Activated CD8-positive, alpha-beta T cell treated with anti-CD3 and anti-CD28 coated beads for 36 hours (primary cell): ENCODE measurements around the gene KRT78. TPM values are rescaled to one million over a fixed set of nuclear protein-coding genes. Genes with fewer than 3 reads are reported as not detected.

ENCODE experiments used
- ATAC-seq: fragments of 200-7000 bp; cut with Tn5 transposase; one replicate; pipeline ENCODE4 v1.10.0; 2021; ENCODE audit warnings: mild to moderate bottlenecking, moderate library complexity
- CTCF ChIA-PET: fragments of 350-600 bp; sonication (Branson Sonifier 250); formaldehyde crosslinking; loops from one replicate; lab custom pipeline; 2021; ENCODE audit warnings: antibody characterized with exemption; lab: Charles Lee
- POLR2A ChIA-PET: fragments of 350-600 bp; sonication (Branson Sonifier 250); formaldehyde crosslinking; loops from one replicate; lab custom pipeline; 2021; ENCODE audit warnings: antibody characterized with exemption; lab: Charles Lee
- DNase-seq: peaks from one replicate; pipeline ENCODE4 v3.0.0-alpha.2; 2020
- H3K27ac Mint-ChIP-seq: one replicate; pipeline ENCODE4 v1.8.0; 2021; ENCODE audit warnings: mild to moderate bottlenecking, mixed read lengths
- H3K27me3 Mint-ChIP-seq: one replicate; pipeline ENCODE4 v1.8.0; 2021; ENCODE audit warnings: mixed read lengths
- H3K36me3 Mint-ChIP-seq: one replicate; pipeline ENCODE4 v1.8.0; 2021; ENCODE audit warnings: low read depth, mixed read lengths
- H3K4me1 Mint-ChIP-seq: one replicate; pipeline ENCODE4 v1.8.0; 2021; ENCODE audit warnings: low read depth, mixed read lengths
- H3K4me3 Mint-ChIP-seq: one replicate; pipeline ENCODE4 v1.8.0; 2021; ENCODE audit warnings: mild to moderate bottlenecking, moderate library complexity, mixed read lengths
- H3K9me3 Mint-ChIP-seq: one replicate; pipeline ENCODE4 v1.8.0; 2021; ENCODE audit warnings: mixed read lengths
- CTCF ChIP-seq: fragments of 200-600 bp; IDR thresholded peaks from one replicate; pipeline ENCODE4 v1.8.0; 2022; ENCODE audit warnings: antibody characterized with exemption, mild to moderate bottlenecking
- intact Hi-C: fragments of 100-400 bp; cut with micrococcal nuclease; formaldehyde crosslinking; loops from one replicate; pipeline ENCODE4 v1.10.0; 2022
- total RNA-seq, 2 experiments: library from RNA; stranded (reverse); gene quantifications; one replicate each; pipeline ENCODE4 v1.2.3, GENCODE V29; 2021

Gene KRT78
- total RNA-seq, 2 experiments from 2014 or later, result not detected

DNA sequence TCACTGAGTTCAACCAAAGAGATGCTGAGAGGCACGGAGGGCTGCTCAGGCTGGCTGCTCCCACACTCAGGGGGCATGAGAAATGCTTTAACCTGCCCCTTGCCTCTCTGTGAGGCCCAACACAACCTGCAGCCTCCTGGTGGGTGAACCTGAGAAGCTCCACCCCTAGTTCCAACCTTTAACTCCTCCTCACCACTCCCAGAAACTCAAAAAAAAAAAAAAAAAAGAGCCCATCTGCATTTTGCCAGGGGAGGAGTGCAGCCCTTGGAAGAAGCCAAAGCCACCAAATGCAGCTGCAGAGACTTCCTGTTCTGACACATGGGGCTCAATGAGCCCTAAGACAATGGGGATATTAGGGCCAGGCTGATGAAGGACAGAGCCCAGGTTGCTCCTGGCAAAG is 43.8 kb downstream of the KRT78 start:
- Mint-ChIP-seq H3K4me3 (no peak overlapping the region), H3K27ac (no peak overlapping the region), H3K27me3 (peaks cover 1% of the 10 kb centered on the region), H3K9me3 (no peaks in the 10 kb centered on the region), H3K4me1 (no peaks in the 10 kb centered on the region), H3K36me3 (no peaks in the 10 kb centered on the region)
- ATAC-seq, result no peak
- DNase-seq, result no peak
- POLR2A ChIA-PET, result no interaction called here
- intact Hi-C loops, result no loop called here
- no peak for TF ChIP-seq CTCF
- CTCF ChIA-PET, result no interaction called here

DNA sequence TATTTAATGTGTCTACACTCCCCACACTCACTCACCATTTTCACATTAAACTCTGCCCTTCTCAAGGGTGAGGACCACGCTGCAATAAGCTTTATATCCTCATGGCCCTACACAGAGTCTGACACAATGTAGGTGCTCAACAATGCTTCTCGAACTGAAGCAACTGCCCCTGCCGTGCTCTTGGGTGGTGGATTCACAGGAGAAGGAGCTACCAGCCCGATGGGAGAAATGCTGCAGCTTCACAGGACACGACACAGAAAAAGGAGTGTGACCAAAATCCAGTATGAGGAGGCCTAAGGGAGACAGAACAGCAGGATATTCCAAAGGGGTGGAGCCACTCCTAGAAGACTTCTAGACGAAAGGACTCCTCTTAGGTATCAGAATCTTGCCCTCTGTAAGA is 46.4 kb downstream of the KRT78 start:
- DNase-seq, result no peak
- no peak for TF ChIP-seq CTCF
- H3K27me3 Mint-ChIP-seq, result peaks cover 1% of the 10 kb centered on the region
- no peaks in the 10 kb centered on the region for H3K9me3 Mint-ChIP-seq
- no peak for ATAC-seq
- no peaks in the 10 kb centered on the region for H3K36me3 Mint-ChIP-seq
- no peak overlapping the region for H3K27ac Mint-ChIP-seq
- ChIA-PET POLR2A (no interaction called here), CTCF (no interaction called here)
- H3K4me1 Mint-ChIP-seq, result no peaks in the 10 kb centered on the region
- no peak overlapping the region for H3K4me3 Mint-ChIP-seq
- intact Hi-C loops, result no loop called here

GRCh38 chr12:52801773-52802172 is 47.0 kb downstream of the KRT78 start:
- ATAC-seq (no peak), DNase-seq (no peak)
- Mint-ChIP-seq H3K27me3 (peaks cover 1% of the 10 kb centered on the region), H3K4me1 (no peaks in the 10 kb centered on the region), H3K27ac (no peak overlapping the region), H3K36me3 (no peaks in the 10 kb centered on the region), H3K4me3 (no peak overlapping the region), H3K9me3 (no peaks in the 10 kb centered on the region)
- TF ChIP-seq CTCF, result no peak
- intact Hi-C loops, result no loop called here
- ChIA-PET POLR2A (interaction anchor here (0.6 kb wide), 2 partner anchors 246 to 368 kb away, joined by 3 read pairs; no protein-coding TSS in a partner anchor), CTCF (no interaction called here)

DNA sequence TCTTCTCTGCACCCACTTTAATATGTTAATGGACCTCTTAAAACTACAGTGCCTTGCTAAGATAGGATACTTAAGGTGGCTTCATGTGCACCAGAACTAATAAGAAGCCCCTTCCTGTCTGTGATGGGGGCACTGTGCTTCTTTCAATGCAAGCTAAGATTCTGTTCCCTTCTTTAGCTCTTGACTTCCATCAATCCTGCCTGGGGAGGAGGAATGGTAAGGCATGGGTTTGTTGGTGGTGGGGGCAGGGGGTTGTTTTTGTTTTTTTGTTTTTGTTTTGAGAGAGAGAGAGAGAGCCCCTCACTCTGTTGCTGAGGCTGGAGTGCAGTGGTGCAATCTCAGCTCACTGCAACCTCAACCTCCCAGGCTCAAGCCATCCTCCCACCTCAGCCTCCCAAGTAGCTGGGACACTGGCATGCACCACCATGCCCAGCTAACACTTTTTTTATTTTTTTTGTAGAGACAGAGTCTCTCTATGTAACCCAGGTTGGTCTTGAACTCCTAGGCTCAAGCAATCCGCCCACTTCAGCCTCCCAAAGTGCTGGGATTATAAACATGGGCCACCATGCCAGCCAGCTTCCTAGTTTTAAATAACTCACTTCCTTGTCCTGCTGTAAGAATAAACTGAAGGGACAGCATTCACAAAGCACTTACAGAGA is 48.4 kb downstream of the KRT78 start:
- intact Hi-C loops, result no loop called here
- no peak overlapping the region for H3K4me3 Mint-ChIP-seq
- no peaks in the 10 kb centered on the region for H3K9me3 Mint-ChIP-seq
- H3K4me1 Mint-ChIP-seq, result no peaks in the 10 kb centered on the region
- no peaks in the 10 kb centered on the region for H3K27me3 Mint-ChIP-seq
- ChIA-PET CTCF (interaction anchor here (0.6 kb wide), 1 partner anchor 76 kb away, joined by 3 read pairs; no protein-coding TSS in a partner anchor), POLR2A (interaction anchor here (0.6 kb wide), 2 partner anchors 245 to 264 kb away, joined by 3 read pairs; no protein-coding TSS in a partner anchor)
- TF ChIP-seq CTCF, result no peak
- no peak overlapping the region for H3K27ac Mint-ChIP-seq
- DNase-seq (no peak), ATAC-seq (no peak)
- H3K36me3 Mint-ChIP-seq, result no peaks in the 10 kb centered on the region

DNA sequence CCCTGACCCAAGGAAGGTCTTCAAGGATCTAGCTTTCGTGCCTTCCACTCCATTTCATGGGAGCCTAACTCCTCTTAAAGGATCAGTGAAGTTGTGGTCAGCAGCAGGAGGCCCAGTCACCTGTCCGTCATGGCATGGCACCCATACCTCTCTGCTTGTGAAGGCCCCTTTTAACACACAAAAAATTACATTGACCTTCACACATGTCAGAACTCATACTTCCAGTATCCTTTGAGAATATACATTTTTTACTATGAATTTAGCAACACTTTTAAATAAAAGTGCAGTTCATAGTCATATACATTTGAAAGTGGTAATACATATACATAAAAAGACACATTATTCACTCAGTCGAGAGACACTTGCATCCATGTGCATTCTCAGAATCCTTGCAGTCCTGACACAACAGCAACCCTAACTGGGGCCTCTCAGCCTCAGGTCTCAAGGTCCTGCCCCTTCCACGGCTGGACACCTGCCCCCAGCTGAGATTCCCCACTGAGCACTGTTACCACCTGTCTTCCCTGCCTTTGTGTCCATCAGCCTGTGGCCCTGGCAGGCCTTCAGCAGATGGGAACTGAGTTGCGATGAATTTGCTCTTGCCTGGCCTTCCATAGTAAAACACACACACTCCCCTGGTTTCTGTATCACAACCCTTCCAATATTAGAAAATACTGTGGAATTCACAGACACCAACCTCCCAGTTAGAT is 49.1 kb downstream of the KRT78 start:
- Mint-ChIP-seq H3K27ac (no peak overlapping the region), H3K9me3 (no peaks in the 10 kb centered on the region), H3K27me3 (no peaks in the 10 kb centered on the region), H3K36me3 (no peaks in the 10 kb centered on the region), H3K4me3 (no peak overlapping the region), H3K4me1 (peaks cover under 1% of the 10 kb centered on the region)
- no peak for TF ChIP-seq CTCF
- ATAC-seq (no peak), DNase-seq (no peak)
- intact Hi-C loops, result no loop called here
- CTCF ChIA-PET, result interaction anchor here (0.6 kb wide), 1 partner anchor 77 kb away, joined by 3 read pairs; no protein-coding TSS in a partner anchor
- POLR2A ChIA-PET, result interaction anchor here (0.6 kb wide), 1 partner anchor 245 kb away, joined by 3 read pairs; no protein-coding TSS in a partner anchor
